ENCODE data around the gene KLHL25. TPM values are rescaled to one million over a fixed set of nuclear protein-coding genes. Genes with fewer than 3 reads are reported as not detected.
A peak's percentile ranks its signal among the peaks of the same experiment; 100 is the strongest.

KLHL25 gene
- total RNA-seq, 4 donors from 2014 or later, result 3.1 to 11.6 (median 8.1) TPM

GRCh38 chr15:85771271-85771670 lies 23.5 kb downstream of the KLHL25 start:
- Histone ChIP-seq H3K27me3 (no peaks in the 10 kb centered on the region), H3K36me3 (peaks cover 0 to 23% (median 0%) of the 10 kb centered on the region in 3 donors), H3K4me1 (peaks cover 12 to 43% (median 21%) of the 10 kb centered on the region in 3 donors), H3K27ac (peak overlapping the region; percentile 32 to 89 (median 53)), H3K9me3 (no peaks in the 10 kb centered on the region), H3K4me3 (no peak overlapping the region)
- no peak for DNase-seq
- no peak for TF ChIP-seq POLR2A (IDR thresholded peaks at IDR 0.05)
- TF ChIP-seq CTCF (IDR thresholded peaks at IDR 0.05), result no peak
- 72 to 75% methylated on average over 5 of the region's 5 CpGs for WGBS, 2 donors
- intact Hi-C loops (cut with DNase I), result no loop called here

GRCh38 chr15:85770096-85771041 lies 24.4 kb downstream of the KLHL25 start:
- WGBS, 2 donors, result 63 to 87% methylated on average over 4 to 10 of the region's 21 CpGs
- H3K27ac ChIP-seq, result peak overlapping the region in 3 of 4 donors; percentile 48 to 73 (median 50)
- intact Hi-C loops (cut with DNase I), result no loop called here
- TF ChIP-seq POLR2A (IDR thresholded peaks at IDR 0.05) (no peak), CTCF (IDR thresholded peaks at IDR 0.05) (no peak)
- no peaks in the 10 kb centered on the region for H3K27me3 ChIP-seq
- no peaks in the 10 kb centered on the region for H3K9me3 ChIP-seq
- DNase-seq, result no peak
- H3K36me3 ChIP-seq, result peaks cover 0 to 23% (median 0%) of the 10 kb centered on the region in 3 donors
- no peak overlapping the region for H3K4me3 ChIP-seq
- peaks cover 12 to 48% (median 21%) of the 10 kb centered on the region in 3 donors for H3K4me1 ChIP-seq

GRCh38 chr15:85769182-85769900 lies 25.4 kb downstream of the KLHL25 start:
- TF ChIP-seq CTCF (IDR thresholded peaks at IDR 0.05) (no peak), POLR2A (IDR thresholded peaks at IDR 0.05) (no peak)
- peak overlapping the region in 3 of 4 donors; percentile 48 to 73 (median 50) for H3K27ac ChIP-seq
- no peak overlapping the region for H3K4me3 ChIP-seq
- WGBS, 2 donors, result 97 to 100% methylated on average over 2 to 27 of the region's 42 CpGs
- intact Hi-C loops (cut with DNase I), result no loop called here
- no peak for DNase-seq
- peaks cover 12 to 58% (median 21%) of the 10 kb centered on the region in 3 donors for H3K4me1 ChIP-seq
- peaks cover 0 to 23% (median 0%) of the 10 kb centered on the region in 3 donors for H3K36me3 ChIP-seq
- H3K27me3 ChIP-seq, result no peaks in the 10 kb centered on the region
- no peaks in the 10 kb centered on the region for H3K9me3 ChIP-seq

- H3K4me1 ChIP-seq, result peaks cover 12 to 65% (median 21%) of the 10 kb centered on the region in 3 donors
- DNase-seq, result no peak
Measured at GRCh38 chr15:85768595-85769168, 26.0 kb downstream of the KLHL25 start.

More at GRCh38 chr15:85768595-85769168, 26.0 kb downstream of the KLHL25 start:
- no peak overlapping the region for H3K4me3 ChIP-seq
- H3K27me3 ChIP-seq, result no peaks in the 10 kb centered on the region
- no peak overlapping the region for H3K27ac ChIP-seq
- no peaks in the 10 kb centered on the region for H3K9me3 ChIP-seq
- H3K36me3 ChIP-seq, result peaks cover 0 to 27% (median 0%) of the 10 kb centered on the region in 3 donors
- no peak for TF ChIP-seq POLR2A (IDR thresholded peaks at IDR 0.05)
- no peak for TF ChIP-seq CTCF (IDR thresholded peaks at IDR 0.05)
- 99 to 100% methylated on average over 1 to 12 of the region's 32 CpGs for WGBS, 2 donors
- intact Hi-C loops (cut with DNase I), result no loop called here

All from esophagus squamous epithelium (tissue), 5 donors.